DOHH2 (cell line): ENCODE measurements around the gene SNRPA.

Source experiments
- EZH2phosphoT487 ChIP-seq: fragments of 200-600 bp; sonication (generic); IDR thresholded peaks from 2 replicates; pipeline ENCODE4 v1.6.1; 2017; ENCODE audit warnings: borderline replicate concordance, mild to moderate bottlenecking, antibody characterized with exemption, low read length, moderate library complexity, mixed read lengths
- TF ChIP-seq, protein P1 (sequence below): fragments of 200-600 bp; sonication (generic); IDR thresholded peaks from one replicate; pipeline ENCODE4 v1.5.1; 2014; ENCODE audit warnings: antibody characterized with exemption, mild to moderate bottlenecking, low read depth, low read length; ENCODE audit not compliant: poor library complexity, severe bottlenecking

DNA sequence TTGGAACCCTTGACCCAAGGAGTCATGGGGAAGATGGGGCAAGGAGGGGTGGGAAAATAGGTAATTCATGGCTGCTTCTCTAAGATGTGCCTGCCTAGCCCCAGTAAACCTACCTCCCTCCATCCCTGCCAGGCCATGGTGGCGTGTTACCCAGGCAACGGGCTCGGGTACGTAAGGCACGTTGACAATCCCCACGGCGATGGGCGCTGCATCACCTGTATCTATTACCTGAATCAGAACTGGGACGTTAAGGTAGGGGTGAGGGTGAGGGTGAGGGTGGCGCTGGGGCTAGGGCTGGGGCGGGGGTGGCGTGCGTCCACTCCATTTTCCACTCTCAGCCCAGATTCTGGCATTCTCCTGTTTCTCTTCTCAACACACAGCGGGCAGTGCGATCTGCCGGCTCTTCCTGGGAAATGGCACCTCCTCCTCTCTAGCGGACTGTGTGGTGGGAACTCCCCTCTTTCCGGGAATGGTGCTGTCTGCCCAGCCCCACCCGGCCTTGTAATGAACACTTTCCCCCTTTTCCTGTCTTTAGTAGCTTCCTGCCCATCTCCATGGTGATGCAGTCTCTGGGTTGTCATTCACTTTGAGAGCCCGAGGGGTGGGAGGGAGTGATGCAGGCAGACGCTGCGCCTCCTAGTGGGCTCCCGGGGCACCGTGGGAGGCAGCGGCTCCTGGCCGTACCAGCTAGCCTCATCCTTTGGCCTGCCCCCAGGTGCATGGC lies 55.6 kb downstream of the SNRPA start:
- TF ChIP-seq, protein P1, sequence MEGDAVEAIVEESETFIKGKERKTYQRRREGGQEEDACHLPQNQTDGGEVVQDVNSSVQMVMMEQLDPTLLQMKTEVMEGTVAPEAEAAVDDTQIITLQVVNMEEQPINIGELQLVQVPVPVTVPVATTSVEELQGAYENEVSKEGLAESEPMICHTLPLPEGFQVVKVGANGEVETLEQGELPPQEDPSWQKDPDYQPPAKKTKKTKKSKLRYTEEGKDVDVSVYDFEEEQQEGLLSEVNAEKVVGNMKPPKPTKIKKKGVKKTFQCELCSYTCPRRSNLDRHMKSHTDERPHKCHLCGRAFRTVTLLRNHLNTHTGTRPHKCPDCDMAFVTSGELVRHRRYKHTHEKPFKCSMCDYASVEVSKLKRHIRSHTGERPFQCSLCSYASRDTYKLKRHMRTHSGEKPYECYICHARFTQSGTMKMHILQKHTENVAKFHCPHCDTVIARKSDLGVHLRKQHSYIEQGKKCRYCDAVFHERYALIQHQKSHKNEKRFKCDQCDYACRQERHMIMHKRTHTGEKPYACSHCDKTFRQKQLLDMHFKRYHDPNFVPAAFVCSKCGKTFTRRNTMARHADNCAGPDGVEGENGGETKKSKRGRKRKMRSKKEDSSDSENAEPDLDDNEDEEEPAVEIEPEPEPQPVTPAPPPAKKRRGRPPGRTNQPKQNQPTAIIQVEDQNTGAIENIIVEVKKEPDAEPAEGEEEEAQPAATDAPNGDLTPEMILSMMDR: peak; percentile 99
- TF ChIP-seq EZH2phosphoT487: no peak
